H1 (cell line): Measurements from ENCODE around the gene CDC45. TPM values are rescaled to one million over a fixed set of nuclear protein-coding genes. Genes with fewer than 3 reads are reported as not detected.

Source experiments
- CEBPB ChIP-seq: IDR thresholded peaks from 2 replicates; pipeline ENCODE4 v1.6.1; 2012; ENCODE audit warnings: low read depth, low read length
- CTBP2 ChIP-seq: IDR thresholded peaks from 2 replicates; pipeline ENCODE4 v1.7.0; 2011; ENCODE audit warnings: borderline replicate concordance, mild to moderate bottlenecking, moderate library complexity, mixed read lengths, low read length; ENCODE audit not compliant: insufficient read depth, insufficient read length
- SP1 ChIP-seq: IDR thresholded peaks from 2 replicates; pipeline ENCODE4 v1.6.1; 2011; ENCODE audit warnings: low read depth, low read length
- TBP ChIP-seq: IDR thresholded peaks from 2 replicates; pipeline ENCODE4 v1.6.1; 2011; ENCODE audit warnings: low read depth, low read length, improper control_type of control experiment
- TEAD4 ChIP-seq: IDR thresholded peaks from 2 replicates; pipeline ENCODE4 v1.6.1; 2012; ENCODE audit warnings: low read depth, low read length, inconsistent platforms, mixed read lengths
- polyA plus RNA-seq, 7 experiments: library from polyadenylated mRNA; depleted of rRNA in 3 of 7; stranded (reverse) in 5 of 7; unstranded in 2 of 7; fragments of >200 nt in 5 of 7; fragments of 200-250 nt in 2 of 7; gene quantifications; 1 replicate in 5 of 7; 2 replicates in 1 of 7; 4 replicates in 1 of 7; pipeline versions ENCODE4 v1.2.1 to v1.2.3, GENCODE V29; 2011 to 2013; ENCODE audit warnings: missing spikeins in 2 of 7, mixed read lengths in 2 of 7
- total RNA-seq: library from RNA; stranded (reverse); fragmentation: NEBNext Ultra II Directional; extraction: Animal tissue kit (Norgen Biotek cat#: 25700); gene quantifications from 2 replicates; pipeline ENCODE4 v1.2.1, GENCODE V29; 2021
- TF ChIP-seq, protein P1 (sequence below), 3 experiments: IDR thresholded peaks; 1 replicate in 2 of 3; 2 replicates in 1 of 3; pipeline versions ENCODE4 v1.5.1 to v1.6.1; 2011; ENCODE audit warnings: low read length in 3 of 3, mild to moderate bottlenecking in 3 of 3, inconsistent platforms in 2 of 3, low read depth in 1 of 3, moderate library complexity in 1 of 3; ENCODE audit not compliant: insufficient read depth in 1 of 3; ENCODE audit errors: control extremely low read depth in 1 of 3

The CDC45 gene
- total and polyA plus RNA-seq, 2 of the 8 experiments (the other 6 are each of a cell fraction or from before 2014, with no cell fraction given): 31.9 to 37.7 TPM

DNA sequence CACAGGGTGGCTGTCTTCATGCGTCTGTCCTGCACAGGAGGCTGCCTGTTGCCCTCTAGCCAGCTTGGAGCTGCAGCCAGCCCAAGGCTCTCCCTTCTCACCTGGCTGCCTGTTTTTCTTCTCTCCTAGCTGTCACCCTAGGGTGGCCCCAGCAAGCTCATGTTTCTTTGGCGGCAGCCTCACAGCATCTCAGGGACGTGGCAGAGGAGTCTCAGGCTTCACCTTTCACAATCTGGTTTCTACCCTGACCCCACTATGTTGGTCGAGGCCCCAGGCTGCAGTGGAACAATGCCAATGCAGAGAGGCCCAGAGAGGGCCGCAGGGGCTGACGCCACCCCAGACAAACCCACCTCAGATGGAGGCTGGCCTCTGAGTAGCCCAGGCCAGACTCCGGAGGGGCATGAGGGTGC, 47.0 kb downstream of the CDC45 start (continued):
- TF ChIP-seq CTBP2: no peak
- no peak for TF ChIP-seq CEBPB
- TF ChIP-seq TEAD4: no peak
- no peak for TF ChIP-seq TBP
- TF ChIP-seq, protein P1, sequence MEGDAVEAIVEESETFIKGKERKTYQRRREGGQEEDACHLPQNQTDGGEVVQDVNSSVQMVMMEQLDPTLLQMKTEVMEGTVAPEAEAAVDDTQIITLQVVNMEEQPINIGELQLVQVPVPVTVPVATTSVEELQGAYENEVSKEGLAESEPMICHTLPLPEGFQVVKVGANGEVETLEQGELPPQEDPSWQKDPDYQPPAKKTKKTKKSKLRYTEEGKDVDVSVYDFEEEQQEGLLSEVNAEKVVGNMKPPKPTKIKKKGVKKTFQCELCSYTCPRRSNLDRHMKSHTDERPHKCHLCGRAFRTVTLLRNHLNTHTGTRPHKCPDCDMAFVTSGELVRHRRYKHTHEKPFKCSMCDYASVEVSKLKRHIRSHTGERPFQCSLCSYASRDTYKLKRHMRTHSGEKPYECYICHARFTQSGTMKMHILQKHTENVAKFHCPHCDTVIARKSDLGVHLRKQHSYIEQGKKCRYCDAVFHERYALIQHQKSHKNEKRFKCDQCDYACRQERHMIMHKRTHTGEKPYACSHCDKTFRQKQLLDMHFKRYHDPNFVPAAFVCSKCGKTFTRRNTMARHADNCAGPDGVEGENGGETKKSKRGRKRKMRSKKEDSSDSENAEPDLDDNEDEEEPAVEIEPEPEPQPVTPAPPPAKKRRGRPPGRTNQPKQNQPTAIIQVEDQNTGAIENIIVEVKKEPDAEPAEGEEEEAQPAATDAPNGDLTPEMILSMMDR (IDR thresholded peaks at IDR 0.05; ENCODE audit: control extremely low read depth in 1 of 3, insufficient read depth in 1 of 3, low read depth in 1 of 3, low read length in 3 of 3): no peak
- no peak for TF ChIP-seq SP1
